ENCODE results near the gene DMXL1. TPM values are rescaled to one million over a fixed set of nuclear protein-coding genes. Genes with fewer than 3 reads are reported as not detected.

Gene DMXL1
- total and polyA plus RNA-seq, 3 donors from 2014 or later = 16.0 to 93.3 (median 63.9) TPM

GRCh38 chr5:119036101-119036762 lies 34.7 kb upstream of the DMXL1 start:
- WGBS, 2 donors = 90% methylated on average over 8 of the region's 8 CpGs
- H3K4me1 ChIP-seq = no peaks in the 10 kb centered on the region
- no peak overlapping the region for H3K4me3 ChIP-seq
- DNase-seq = no peak
- H3K9me3 ChIP-seq = no peaks in the 10 kb centered on the region
- H3K27ac ChIP-seq = no peak overlapping the region
- no peaks in the 10 kb centered on the region for H3K27me3 ChIP-seq
- intact Hi-C loops (cut with DNase I; ENCODE audit: low total_unique reads) = no loop called here
- TF ChIP-seq CTCF (IDR thresholded peaks at IDR 0.05) (no peak), POLR2A (IDR thresholded peaks at IDR 0.05) (no peak)
- no peaks in the 10 kb centered on the region for H3K36me3 ChIP-seq (ENCODE audit: low read depth, missing control alignments)

GRCh38 chr5:119037496-119038215 lies 33.2 kb upstream of the DMXL1 start:
- Histone ChIP-seq H3K36me3 (ENCODE audit: low read depth, missing control alignments) (no peaks in the 10 kb centered on the region), H3K27ac (no peak overlapping the region), H3K9me3 (no peaks in the 10 kb centered on the region), H3K27me3 (no peaks in the 10 kb centered on the region), H3K4me1 (no peaks in the 10 kb centered on the region), H3K4me3 (no peak overlapping the region)
- no peak for TF ChIP-seq CTCF (IDR thresholded peaks at IDR 0.05)
- TF ChIP-seq POLR2A (IDR thresholded peaks at IDR 0.05) = no peak
- 62 to 68% methylated on average over 16 of the region's 16 CpGs for WGBS, 2 donors
- intact Hi-C loops (cut with DNase I; ENCODE audit: low total_unique reads) = no loop called here
- no peak for DNase-seq

- no peaks in the 10 kb centered on the region for H3K36me3 ChIP-seq (ENCODE audit: low read depth, missing control alignments)
- no peaks in the 10 kb centered on the region for H3K4me1 ChIP-seq
- TF ChIP-seq CTCF (IDR thresholded peaks at IDR 0.05) (no peak), POLR2A (IDR thresholded peaks at IDR 0.05) (no peak)
- H3K27me3 ChIP-seq = no peaks in the 10 kb centered on the region
- no peak overlapping the region for H3K27ac ChIP-seq
- no peak for DNase-seq
- no peak overlapping the region for H3K4me3 ChIP-seq
- intact Hi-C loops (cut with DNase I; ENCODE audit: low total_unique reads) = no loop called here
- H3K9me3 ChIP-seq = no peaks in the 10 kb centered on the region
- 80 to 85% methylated on average over 2 of the region's 2 CpGs for WGBS, 2 donors
Observed at GRCh38 chr5:119048246-119048645, 22.6 kb upstream of the DMXL1 start.

- H3K4me3 ChIP-seq = no peak overlapping the region
- H3K27ac ChIP-seq = no peak overlapping the region
- H3K9me3 ChIP-seq = no peaks in the 10 kb centered on the region
Observed at GRCh38 chr5:119049824-119050449, 20.9 kb upstream of the DMXL1 start.

More at GRCh38 chr5:119049824-119050449, 20.9 kb upstream of the DMXL1 start:
- Histone ChIP-seq H3K4me1 (no peaks in the 10 kb centered on the region), H3K36me3 (ENCODE audit: low read depth, missing control alignments) (no peaks in the 10 kb centered on the region), H3K27me3 (no peaks in the 10 kb centered on the region)
- intact Hi-C loops (cut with DNase I; ENCODE audit: low total_unique reads) = no loop called here
- TF ChIP-seq POLR2A (IDR thresholded peaks at IDR 0.05) = no peak
- no peak for TF ChIP-seq CTCF (IDR thresholded peaks at IDR 0.05)
- no peak for DNase-seq
- WGBS, 2 donors = 75 to 83% methylated on average over 7 of the region's 7 CpGs
